HepG2 (cell line): ENCODE measurements around the gene DNAJC13.

ENCODE experiments used
- ATF1 ChIP-seq: IDR thresholded peaks from 2 replicates; pipeline ENCODE4 v1.6.1; 2016; ENCODE audit warnings: mild to moderate bottlenecking, control low read depth
- CC2D1A ChIP-seq: sonication (generic); formaldehyde crosslinking; IDR thresholded peaks from 2 replicates; pipeline ENCODE4 v1.8.1; 2023; ENCODE audit warnings: mild to moderate bottlenecking, missing genetic modification reagents
- FOSL2 ChIP-seq: sonication (generic); formaldehyde crosslinking; IDR thresholded peaks from 2 replicates; pipeline ENCODE4 v1.4.0; 2020; ENCODE audit warnings: missing genetic modification reagents
- GLI4 ChIP-seq: sonication (generic); formaldehyde crosslinking; IDR thresholded peaks from 2 replicates; pipeline ENCODE4 v1.5.1; 2020; ENCODE audit warnings: missing genetic modification reagents, mild to moderate bottlenecking, moderate library complexity, borderline replicate concordance
- JUN ChIP-seq: sonication (generic); formaldehyde crosslinking; IDR thresholded peaks from 2 replicates; pipeline ENCODE4 v1.4.0; 2020; ENCODE audit warnings: mild to moderate bottlenecking, missing genetic modification reagents
- RFX5 ChIP-seq: IDR thresholded peaks from 2 replicates; pipeline ENCODE4 v1.6.1; 2011; ENCODE audit warnings: low read depth, low read length, improper control_type of control experiment
- SKI ChIP-seq: fragments of 450-650 bp; IDR thresholded peaks from one replicate; pipeline ENCODE4 v1.6.1; 2018; ENCODE audit warnings: mild to moderate bottlenecking; ENCODE audit not compliant: partially characterized antibody
- ZNF24 ChIP-seq: fragments of 450-650 bp; IDR thresholded peaks from 2 replicates; pipeline ENCODE4 v1.6.1; 2017; ENCODE audit warnings: antibody characterized with exemption, mild to moderate bottlenecking
- ZNF562 ChIP-seq: sonication (generic); formaldehyde crosslinking; IDR thresholded peaks from 2 replicates; pipeline ENCODE4 v1.8.0; 2022; ENCODE audit warnings: missing genetic modification reagents, borderline replicate concordance
- TF ChIP-seq, protein P1 (sequence below): IDR thresholded peaks from 2 replicates; pipeline ENCODE4 v1.6.1; 2012; ENCODE audit warnings: inconsistent platforms
- TF ChIP-seq, protein P2 (sequence below): sonication (generic); formaldehyde crosslinking; conservative IDR thresholded peaks from 2 replicates; pipeline ENCODE4 v1.4.0; 2020; ENCODE audit warnings: missing genetic modification reagents
- TF ChIP-seq, protein P3 (sequence below), 2 experiments: fragments of 450-650 bp in 1 of 2; sonication (generic) in 1 of 2; formaldehyde crosslinking in 1 of 2; IDR thresholded peaks; 2 replicates each; pipeline versions ENCODE4 v1.6.1 to v1.8.0; 2016 to 2022; ENCODE audit warnings: antibody characterized with exemption in 1 of 2, mild to moderate bottlenecking in 1 of 2, missing genetic modification reagents in 1 of 2
- TF ChIP-seq, protein P4 (sequence below): sonication (generic); formaldehyde crosslinking; IDR thresholded peaks from 2 replicates; pipeline ENCODE4 v1.8.0; 2022; ENCODE audit warnings: low read depth, missing genetic modification reagents
- TF ChIP-seq, protein P5 (sequence below): sonication (generic); formaldehyde crosslinking; IDR thresholded peaks from 2 replicates; pipeline ENCODE4 v1.4.0; 2020; ENCODE audit warnings: mild to moderate bottlenecking, missing genetic modification reagents

DNA sequence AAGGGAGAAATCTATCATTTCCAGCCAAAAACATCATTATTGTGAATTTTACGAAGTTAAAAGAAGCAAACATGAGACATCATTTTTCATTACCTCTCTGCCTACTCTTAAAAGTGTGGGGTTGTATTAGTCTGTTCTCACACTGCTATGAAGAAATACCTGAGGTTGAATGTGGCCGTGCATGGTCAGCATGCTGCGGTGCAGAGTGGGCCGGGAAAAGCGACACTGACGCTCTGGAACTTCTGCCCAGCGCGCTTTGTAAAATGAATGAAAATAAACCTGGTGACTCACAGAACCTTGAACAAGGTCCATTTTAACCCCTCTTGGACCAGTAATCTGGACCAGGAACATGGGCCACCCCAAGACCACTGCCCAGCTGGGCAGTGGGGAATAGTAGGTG, 31.0 kb upstream of the DNAJC13 start:
- TF ChIP-seq, protein P1, sequence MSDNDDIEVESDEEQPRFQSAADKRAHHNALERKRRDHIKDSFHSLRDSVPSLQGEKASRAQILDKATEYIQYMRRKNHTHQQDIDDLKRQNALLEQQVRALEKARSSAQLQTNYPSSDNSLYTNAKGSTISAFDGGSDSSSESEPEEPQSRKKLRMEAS: no peak
- TF ChIP-seq, protein P2, sequence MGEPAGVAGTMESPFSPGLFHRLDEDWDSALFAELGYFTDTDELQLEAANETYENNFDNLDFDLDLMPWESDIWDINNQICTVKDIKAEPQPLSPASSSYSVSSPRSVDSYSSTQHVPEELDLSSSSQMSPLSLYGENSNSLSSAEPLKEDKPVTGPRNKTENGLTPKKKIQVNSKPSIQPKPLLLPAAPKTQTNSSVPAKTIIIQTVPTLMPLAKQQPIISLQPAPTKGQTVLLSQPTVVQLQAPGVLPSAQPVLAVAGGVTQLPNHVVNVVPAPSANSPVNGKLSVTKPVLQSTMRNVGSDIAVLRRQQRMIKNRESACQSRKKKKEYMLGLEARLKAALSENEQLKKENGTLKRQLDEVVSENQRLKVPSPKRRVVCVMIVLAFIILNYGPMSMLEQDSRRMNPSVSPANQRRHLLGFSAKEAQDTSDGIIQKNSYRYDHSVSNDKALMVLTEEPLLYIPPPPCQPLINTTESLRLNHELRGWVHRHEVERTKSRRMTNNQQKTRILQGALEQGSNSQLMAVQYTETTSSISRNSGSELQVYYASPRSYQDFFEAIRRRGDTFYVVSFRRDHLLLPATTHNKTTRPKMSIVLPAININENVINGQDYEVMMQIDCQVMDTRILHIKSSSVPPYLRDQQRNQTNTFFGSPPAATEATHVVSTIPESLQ (CRISPR knock-in tag): no peak
- TF ChIP-seq RFX5: no peak
- TF ChIP-seq JUN: no peak
- TF ChIP-seq CC2D1A (CRISPR knock-in tag): no peak
- no peak for TF ChIP-seq SKI
- TF ChIP-seq ZNF24: no peak
- TF ChIP-seq, protein P3, sequence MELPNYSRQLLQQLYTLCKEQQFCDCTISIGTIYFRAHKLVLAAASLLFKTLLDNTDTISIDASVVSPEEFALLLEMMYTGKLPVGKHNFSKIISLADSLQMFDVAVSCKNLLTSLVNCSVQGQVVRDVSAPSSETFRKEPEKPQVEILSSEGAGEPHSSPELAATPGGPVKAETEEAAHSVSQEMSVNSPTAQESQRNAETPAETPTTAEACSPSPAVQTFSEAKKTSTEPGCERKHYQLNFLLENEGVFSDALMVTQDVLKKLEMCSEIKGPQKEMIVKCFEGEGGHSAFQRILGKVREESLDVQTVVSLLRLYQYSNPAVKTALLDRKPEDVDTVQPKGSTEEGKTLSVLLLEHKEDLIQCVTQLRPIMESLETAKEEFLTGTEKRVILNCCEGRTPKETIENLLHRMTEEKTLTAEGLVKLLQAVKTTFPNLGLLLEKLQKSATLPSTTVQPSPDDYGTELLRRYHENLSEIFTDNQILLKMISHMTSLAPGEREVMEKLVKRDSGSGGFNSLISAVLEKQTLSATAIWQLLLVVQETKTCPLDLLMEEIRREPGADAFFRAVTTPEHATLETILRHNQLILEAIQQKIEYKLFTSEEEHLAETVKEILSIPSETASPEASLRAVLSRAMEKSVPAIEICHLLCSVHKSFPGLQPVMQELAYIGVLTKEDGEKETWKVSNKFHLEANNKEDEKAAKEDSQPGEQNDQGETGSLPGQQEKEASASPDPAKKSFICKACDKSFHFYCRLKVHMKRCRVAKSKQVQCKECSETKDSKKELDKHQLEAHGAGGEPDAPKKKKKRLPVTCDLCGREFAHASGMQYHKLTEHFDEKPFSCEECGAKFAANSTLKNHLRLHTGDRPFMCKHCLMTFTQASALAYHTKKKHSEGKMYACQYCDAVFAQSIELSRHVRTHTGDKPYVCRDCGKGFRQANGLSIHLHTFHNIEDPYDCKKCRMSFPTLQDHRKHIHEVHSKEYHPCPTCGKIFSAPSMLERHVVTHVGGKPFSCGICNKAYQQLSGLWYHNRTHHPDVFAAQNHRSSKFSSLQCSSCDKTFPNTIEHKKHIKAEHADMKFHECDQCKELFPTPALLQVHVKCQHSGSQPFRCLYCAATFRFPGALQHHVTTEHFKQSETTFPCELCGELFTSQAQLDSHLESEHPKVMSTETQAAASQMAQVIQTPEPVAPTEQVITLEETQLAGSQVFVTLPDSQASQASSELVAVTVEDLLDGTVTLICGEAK (IDR thresholded peaks at IDR 0.05): no peak
- TF ChIP-seq, protein P3 (CRISPR knock-in tag; IDR thresholded peaks at IDR 0.05): no peak
- TF ChIP-seq FOSL2 (CRISPR knock-in tag): no peak
- no peak for TF ChIP-seq GLI4 (CRISPR knock-in tag)
- no peak for TF ChIP-seq ZNF562 (CRISPR knock-in tag)
- TF ChIP-seq ATF1: no peak
- TF ChIP-seq, protein P4, sequence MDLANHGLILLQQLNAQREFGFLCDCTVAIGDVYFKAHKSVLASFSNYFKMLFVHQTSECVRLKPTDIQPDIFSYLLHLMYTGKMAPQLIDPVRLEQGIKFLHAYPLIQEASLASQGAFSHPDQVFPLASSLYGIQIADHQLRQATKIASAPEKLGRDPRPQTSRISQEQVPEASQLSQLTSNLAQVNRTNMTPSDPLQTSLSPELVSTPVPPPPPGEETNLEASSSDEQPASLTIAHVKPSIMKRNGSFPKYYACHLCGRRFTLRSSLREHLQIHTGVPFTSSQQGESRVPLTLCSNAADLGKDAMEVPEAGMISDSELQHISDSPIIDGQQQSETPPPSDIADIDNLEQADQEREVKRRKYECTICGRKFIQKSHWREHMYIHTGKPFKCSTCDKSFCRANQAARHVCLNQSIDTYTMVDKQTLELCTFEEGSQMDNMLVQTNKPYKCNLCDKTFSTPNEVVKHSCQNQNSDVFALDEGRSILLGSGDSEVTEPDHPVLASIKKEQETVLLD (CRISPR knock-in tag): no peak
- TF ChIP-seq, protein P5, sequence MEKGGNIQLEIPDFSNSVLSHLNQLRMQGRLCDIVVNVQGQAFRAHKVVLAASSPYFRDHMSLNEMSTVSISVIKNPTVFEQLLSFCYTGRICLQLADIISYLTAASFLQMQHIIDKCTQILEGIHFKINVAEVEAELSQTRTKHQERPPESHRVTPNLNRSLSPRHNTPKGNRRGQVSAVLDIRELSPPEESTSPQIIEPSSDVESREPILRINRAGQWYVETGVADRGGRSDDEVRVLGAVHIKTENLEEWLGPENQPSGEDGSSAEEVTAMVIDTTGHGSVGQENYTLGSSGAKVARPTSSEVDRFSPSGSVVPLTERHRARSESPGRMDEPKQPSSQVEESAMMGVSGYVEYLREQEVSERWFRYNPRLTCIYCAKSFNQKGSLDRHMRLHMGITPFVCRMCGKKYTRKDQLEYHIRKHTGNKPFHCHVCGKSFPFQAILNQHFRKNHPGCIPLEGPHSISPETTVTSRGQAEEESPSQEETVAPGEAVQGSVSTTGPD (CRISPR knock-in tag): no peak
